GM21367 (cell line): ENCODE data around the gene ERMP1.

Source experiments
- ATAC-seq: cut with Tn5 transposase; IDR thresholded peaks from one replicate; pipeline ENCODE4 v1.9.1; 2021; ENCODE audit not compliant: unreplicated experiment

The ERMP1 gene

DNA sequence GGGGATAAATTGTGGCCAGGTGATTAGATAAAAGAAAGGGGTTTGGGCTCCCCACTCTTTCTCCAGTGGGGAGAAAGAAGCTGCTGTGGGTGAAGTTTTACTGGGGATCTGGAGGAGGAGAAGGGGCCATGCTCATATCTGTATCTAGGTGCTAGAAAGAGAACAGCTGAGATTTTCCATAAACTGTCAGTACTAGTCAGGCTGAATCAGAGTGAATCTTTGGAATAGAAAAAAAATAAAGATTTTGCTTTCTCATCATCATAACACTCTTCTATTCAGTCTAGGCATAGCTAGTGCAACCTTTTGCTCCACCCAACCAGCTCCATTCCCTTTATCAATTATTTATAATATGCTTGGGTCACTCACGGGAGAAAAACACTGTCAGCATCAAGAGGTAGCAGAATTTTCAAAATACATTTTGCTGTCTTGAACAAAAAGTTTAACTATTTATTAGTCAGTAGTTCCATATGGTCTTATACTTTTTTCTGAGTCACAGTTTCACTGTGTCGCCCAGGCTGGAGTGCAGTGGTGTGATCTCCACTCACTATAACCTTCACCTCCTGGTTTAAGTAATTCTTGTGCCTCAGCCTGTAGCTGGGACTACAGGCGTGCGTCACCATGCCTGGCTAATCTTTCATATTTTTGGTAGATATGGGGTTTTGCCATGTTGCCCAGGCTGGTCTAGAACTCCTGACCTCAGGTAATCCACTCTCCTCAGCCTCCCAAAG lies 21.3 kb upstream of the ERMP1 start:
- ATAC-seq, result no peak

- ATAC-seq, result no peak
Measured at GRCh38 chr9:5853617-5854016, 20.7 kb upstream of the ERMP1 start.

- no peak for ATAC-seq
Measured at GRCh38 chr9:5852987-5853386, 20.1 kb upstream of the ERMP1 start.

DNA sequence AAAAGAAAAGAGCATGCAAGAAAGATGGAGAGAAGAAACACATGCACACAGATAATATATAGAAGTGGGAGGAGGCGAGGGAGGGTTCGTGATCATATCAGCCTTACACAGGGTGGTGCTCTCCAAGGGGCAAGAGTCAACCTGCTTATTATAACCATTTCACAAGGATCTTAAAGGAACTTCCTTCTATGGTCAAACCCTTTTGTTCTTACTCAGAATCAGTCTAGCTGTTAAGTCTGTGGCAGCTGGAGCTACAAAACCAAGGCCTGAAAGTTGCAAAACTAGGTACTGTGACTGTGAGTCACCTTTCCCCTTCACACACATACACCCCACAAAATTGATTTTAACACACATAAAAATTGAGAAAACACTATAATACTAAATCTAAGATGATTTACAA lies 18.5 kb upstream of the ERMP1 start:
- peak; percentile 89 for ATAC-seq

DNA sequence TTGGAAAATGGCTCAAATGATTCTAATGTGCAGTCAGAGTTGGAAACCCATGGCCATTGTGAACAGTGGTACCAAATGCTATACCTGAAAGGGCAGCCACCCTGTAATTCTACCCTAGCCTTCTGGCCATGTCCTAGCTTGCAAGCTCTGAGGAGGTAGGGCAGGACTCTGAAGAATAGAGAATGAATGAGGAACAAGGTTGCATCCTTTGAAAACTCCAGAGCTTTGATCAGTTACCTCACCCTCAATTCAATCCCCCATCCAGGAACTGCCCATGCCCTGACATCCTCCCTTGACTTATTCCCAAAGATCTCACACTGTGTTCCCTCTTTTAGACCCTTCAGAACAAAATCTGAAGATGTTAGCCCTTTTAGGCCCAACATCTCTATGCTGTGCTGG lies 17.8 kb upstream of the ERMP1 start:
- ATAC-seq, result no peak

GRCh38 chr9:5848372-5848882 lies 15.5 kb upstream of the ERMP1 start:
- no peak for ATAC-seq

DNA sequence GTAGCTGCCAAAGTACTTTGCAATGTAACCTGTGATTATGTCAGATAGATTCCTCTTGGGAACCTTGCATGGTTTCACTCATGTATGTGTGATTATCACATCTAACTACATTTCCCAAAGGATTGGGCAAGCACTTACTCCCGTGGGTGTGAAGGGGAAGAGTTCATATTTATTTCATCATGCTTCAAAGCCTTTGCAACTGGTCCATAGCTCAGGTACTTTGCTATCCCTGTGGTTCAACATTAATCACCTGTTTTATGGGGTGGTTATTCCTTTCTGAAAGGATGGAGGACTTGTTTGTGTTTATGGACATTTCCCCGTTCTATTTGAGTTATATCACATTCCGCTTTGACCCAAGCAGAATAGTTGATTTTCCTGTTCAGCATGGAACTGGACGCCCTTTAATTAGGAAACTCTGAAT lies 13.6 kb upstream of the ERMP1 start:
- no peak for ATAC-seq

GRCh38 chr9:5846096-5846495 lies 13.2 kb upstream of the ERMP1 start:
- ATAC-seq, result no peak

- no peak for ATAC-seq
Measured at GRCh38 chr9:5845157-5845531, 12.2 kb upstream of the ERMP1 start.

- ATAC-seq, result no peak
Measured at GRCh38 chr9:5843794-5844471, 11.0 kb upstream of the ERMP1 start.

DNA sequence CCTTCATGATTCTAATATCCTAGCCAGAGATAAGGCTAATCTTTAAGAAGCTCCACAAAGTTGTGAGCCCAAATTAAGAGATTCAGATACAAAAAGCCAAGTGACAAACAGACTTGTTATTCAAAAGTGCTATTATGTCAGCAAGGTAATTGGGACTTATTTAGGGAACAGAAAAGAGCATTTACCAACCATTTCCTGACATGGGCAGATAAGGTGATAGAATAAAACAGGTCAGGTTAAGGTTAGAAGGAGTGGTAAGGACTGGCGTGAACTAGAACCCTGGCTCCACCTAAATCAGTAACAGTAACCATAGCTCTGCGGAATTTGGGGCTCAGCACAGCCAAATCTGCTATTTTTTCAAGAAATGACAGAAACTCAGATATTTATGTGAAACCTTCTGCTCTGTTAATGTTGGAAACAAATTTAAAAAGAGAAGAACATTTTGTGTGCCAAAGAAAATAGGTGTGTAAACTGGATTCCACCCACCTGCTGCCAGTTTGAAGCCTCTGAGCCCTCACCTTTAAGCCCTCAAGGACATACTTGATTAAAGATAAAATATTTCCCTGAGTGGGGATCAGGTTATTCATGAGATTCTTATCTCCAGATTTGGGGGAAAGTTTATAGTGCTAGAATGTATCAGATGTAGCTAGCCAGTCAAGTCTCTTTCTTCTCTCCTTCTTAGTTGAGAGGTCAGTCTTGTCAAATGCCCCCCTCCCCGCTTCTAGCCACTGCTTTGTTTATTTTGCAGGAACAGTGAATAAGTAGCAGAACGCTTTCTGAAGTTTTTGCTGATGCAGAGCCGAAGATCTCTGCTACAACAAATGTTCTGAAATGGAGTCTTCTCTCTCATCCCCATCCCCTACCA lies 10.2 kb upstream of the ERMP1 start:
- no peak for ATAC-seq

- no peak for ATAC-seq
Measured at GRCh38 chr9:5841771-5842573, 9.1 kb upstream of the ERMP1 start.

DNA sequence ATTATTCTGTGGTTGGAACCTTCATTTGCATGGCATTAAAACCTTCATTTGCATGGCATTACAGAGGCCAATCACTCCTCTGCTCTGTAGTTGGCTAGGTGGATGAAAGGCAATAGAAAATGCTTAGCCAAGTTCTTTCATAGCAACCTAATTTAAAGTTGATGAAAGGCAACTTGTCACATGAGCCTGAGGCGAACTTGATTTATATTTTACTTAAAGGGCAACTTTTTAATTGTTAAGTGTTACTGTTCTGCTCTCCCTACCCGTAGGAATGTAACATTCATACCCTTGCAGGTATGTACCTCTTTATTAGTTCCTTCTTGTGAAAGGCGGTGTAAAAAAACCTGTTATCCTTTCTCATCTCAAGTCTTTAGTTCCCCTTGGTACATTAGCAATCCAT lies 7.9 kb upstream of the ERMP1 start:
- ATAC-seq, result no peak

DNA sequence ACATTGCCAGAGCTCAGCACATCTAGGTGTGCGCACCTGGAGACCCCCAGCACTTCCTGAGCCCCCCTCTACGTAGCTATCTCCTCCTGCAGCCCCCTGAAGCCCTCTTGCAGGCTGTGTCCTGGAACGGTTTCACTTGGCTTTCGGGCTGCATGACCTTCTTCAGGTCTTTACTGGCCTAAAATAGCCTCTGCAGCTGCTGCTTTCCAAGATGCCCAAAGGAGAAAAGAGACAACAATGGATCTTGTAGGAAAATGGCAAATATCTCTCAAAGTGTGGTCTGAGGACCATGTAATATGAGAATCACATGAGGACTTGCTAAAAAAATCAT lies 6.6 kb upstream of the ERMP1 start:
- no peak for ATAC-seq

DNA sequence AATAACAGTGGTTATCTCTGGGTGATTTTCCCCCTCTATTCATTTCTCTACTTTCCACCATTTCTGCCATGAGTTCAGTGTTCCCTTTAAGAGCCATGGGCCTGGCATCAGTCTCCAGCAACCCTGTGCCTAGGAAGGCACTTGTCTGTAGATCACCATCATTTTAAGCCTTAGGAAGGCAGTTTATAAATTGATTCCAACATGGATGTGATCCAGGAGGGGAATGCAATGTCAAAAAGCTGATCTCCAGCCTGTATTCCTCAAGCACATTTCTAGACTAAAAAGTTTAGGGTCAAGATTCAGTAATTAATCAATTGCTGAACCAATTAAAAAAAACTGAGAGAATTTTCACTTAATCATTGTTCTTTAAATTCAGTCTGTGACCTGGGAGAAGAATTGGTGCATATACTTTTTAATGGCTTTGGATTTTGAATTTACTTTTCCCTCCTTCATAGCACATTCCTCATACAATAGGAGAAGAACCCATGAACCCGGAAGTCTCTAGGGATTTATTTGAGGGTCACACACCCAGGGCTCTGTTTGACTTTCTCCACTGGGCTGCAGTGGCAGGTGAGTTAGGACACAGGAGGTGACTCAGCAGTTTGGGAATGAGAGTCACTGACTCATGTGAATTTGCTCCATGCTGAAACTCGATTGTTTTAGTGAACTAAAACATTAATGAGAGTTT lies 6.1 kb upstream of the ERMP1 start:
- no peak for ATAC-seq

DNA sequence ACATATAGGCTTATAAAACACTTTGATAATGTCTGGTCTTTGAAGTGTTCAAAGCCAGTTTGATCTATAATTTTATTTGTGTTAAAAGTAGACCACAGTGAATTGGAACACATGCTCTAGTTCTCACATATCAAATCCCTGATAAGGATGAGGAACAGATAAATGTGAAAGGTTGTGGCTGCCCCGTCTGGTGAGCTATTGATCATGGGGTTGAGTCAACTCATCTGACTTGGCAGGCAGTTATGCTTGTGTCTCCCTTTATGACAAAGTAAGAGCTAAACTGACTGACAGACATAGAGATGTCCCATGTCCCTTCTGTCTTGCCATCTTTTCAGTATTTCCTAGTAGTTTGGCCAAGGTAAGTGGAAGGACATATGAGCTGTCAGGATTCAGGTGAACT lies 2.9 kb upstream of the ERMP1 start:
- ATAC-seq, result no peak

- no peak for ATAC-seq
Measured at GRCh38 chr9:5834214-5834613, 1.3 kb upstream of the ERMP1 start.

DNA sequence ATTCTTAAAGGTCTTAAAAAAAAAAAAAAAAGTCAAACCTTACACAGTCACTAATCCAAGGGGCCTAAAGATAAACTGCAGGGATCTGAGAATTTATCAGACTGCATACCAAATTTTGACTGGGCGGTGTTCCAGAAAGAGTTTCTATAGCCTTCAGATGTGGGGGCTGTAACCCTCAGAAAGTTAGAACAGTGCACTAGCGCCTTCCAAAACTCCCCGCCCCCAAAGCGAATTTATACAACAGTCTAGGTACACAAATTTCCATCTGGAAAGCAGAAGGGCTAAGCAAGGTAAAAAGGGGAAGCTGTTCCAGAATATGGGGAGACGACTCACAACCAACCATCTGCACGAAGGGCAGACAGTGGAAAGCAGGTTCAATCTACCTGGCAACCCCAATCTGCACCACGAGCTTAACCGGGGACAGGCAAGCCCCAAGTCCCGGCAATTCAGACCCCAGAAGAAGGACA lies 813 bp downstream of the ERMP1 start:
- ATAC-seq, result peak; percentile 4

DNA sequence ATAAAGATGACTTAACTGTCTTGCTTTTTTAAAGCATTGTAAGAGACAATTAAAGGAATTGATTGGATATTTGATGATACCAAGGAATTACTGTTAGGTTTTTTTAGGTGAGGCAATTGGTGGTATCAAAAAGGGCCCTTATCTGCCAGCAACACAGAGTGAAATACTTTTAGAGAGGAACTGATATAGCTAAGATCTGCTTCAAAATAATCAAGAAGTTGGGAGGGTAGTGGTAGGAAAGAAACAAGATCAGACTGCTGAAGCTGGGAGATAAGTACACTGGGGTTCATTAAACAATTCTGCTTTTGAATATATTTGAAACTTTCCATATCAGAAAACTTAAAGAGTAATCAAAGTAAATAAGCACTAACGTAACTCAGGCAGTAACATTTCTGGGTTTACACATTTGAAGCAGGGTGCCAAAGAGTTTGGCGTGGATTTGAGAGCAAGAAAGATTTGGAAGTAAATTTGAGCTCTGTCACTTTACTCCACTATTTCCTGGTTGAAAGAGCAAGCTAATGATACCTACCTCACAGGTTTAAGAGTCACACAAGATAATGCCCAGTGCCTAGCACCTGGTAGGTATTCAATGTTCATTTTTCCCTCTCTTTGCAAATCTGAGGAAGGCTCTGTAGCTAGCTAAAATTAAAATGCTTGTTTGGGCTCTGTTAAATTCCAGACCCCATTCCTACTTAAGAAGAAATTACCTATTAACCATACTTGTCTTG lies 6.9 kb downstream of the ERMP1 start:
- ATAC-seq, result no peak

DNA sequence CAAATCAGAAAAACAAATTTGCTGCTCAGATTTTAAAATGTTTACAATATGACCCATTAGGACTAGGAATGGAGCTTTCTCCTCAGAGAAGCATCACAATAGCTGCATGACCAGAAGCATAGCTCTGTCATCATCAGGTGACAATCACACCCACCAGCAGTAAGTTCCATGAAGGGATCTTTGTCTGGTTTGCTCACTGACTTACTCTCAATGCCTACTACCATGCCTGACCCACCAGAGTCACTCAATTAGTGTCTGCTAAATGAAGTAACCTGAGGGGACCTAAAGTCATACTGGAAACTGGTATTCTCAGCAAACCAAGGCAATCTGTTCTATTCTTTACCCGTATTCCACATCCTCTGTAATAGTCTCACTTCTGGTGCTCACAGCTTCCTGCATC lies 7.7 kb downstream of the ERMP1 start:
- ATAC-seq, result no peak
